HepG2 (cell line): ENCODE data around the gene LRRC8D. TPM values are rescaled to one million over a fixed set of nuclear protein-coding genes. Genes with fewer than 3 reads are reported as not detected.

ENCODE experiments used
- BHLHE40 ChIP-seq: IDR thresholded peaks from 2 replicates; pipeline ENCODE4 v1.6.1; 2011; ENCODE audit warnings: low read length, improper control_type of control experiment
- BRCA1 ChIP-seq: sonication (generic); formaldehyde crosslinking; IDR thresholded peaks from 2 replicates; pipeline ENCODE4 v1.4.0; 2020; ENCODE audit warnings: missing genetic modification reagents
- DNMT3B ChIP-seq: conservative IDR thresholded peaks from 2 replicates; pipeline ENCODE4 v1.6.1; 2016; ENCODE audit warnings: missing biosample characterization, control low read depth
- E2F2 ChIP-seq: sonication (generic); formaldehyde crosslinking; IDR thresholded peaks from 2 replicates; pipeline ENCODE4 v1.4.0; 2020; ENCODE audit warnings: missing genetic modification reagents, borderline replicate concordance
- ERF ChIP-seq: IDR thresholded peaks from 2 replicates; pipeline ENCODE4 v1.6.1; 2018; ENCODE audit warnings: missing biosample characterization, missing genetic modification reagents
- GATA4 ChIP-seq: sonication (generic); IDR thresholded peaks from 2 replicates; pipeline ENCODE4 v1.6.1; 2016; ENCODE audit warnings: antibody characterized with exemption, low read depth, borderline replicate concordance
- HDAC1 ChIP-seq: sonication (generic); formaldehyde crosslinking; IDR thresholded peaks from 2 replicates; pipeline ENCODE4 v1.5.1; 2020; ENCODE audit warnings: mild to moderate bottlenecking, missing genetic modification reagents
- HMG20B ChIP-seq: conservative IDR thresholded peaks from 2 replicates; pipeline ENCODE4 v1.6.1; 2016; ENCODE audit warnings: missing genetic modification reagents, missing compliant biosample characterization
- NFKB2 ChIP-seq: sonication (generic); formaldehyde crosslinking; IDR thresholded peaks from 2 replicates; pipeline ENCODE4 v1.4.0; 2020; ENCODE audit warnings: missing genetic modification reagents, borderline replicate concordance
- NFKBIZ ChIP-seq: IDR thresholded peaks from 2 replicates; pipeline ENCODE4 v1.6.1; 2018; ENCODE audit warnings: missing genetic modification reagents, missing compliant biosample characterization
- ONECUT2 ChIP-seq: sonication (generic); formaldehyde crosslinking; IDR thresholded peaks from 2 replicates; pipeline ENCODE4 v1.4.0; 2020; ENCODE audit warnings: missing genetic modification reagents
- SKI ChIP-seq: fragments of 450-650 bp; IDR thresholded peaks from one replicate; pipeline ENCODE4 v1.6.1; 2018; ENCODE audit warnings: mild to moderate bottlenecking; ENCODE audit not compliant: partially characterized antibody
- SMAD3 ChIP-seq: sonication (generic); formaldehyde crosslinking; IDR thresholded peaks from 2 replicates; pipeline ENCODE4 v1.4.0; 2020; ENCODE audit warnings: missing genetic modification reagents
- SMC3 ChIP-seq: IDR thresholded peaks from 2 replicates; pipeline ENCODE4 v1.6.1; 2011; ENCODE audit warnings: low read length, improper control_type of control experiment
- TBL1XR1 ChIP-seq: fragments of 150-350 bp; IDR thresholded peaks from 2 replicates; pipeline ENCODE4 v1.6.1; 2014; ENCODE audit warnings: borderline replicate concordance, low read length; ENCODE audit not compliant: partially characterized antibody
- TCF7L2 ChIP-seq: IDR thresholded peaks from 2 replicates; pipeline ENCODE4 v1.6.1; 2011; ENCODE audit warnings: mild to moderate bottlenecking, low read depth, low read length, moderate library complexity
- TRIM22 ChIP-seq: fragments of 450-650 bp; IDR thresholded peaks from 2 replicates; pipeline ENCODE4 v1.6.1; 2017
- ZFP62 ChIP-seq: sonication (generic); formaldehyde crosslinking; IDR thresholded peaks from 2 replicates; pipeline ENCODE4 v1.4.0; 2020; ENCODE audit warnings: missing genetic modification reagents
- ZMYM4 ChIP-seq: sonication (generic); formaldehyde crosslinking; IDR thresholded peaks from 2 replicates; pipeline ENCODE4 v1.8.1; 2023; ENCODE audit warnings: mild to moderate bottlenecking, missing genetic modification reagents
- ZNF225 ChIP-seq: sonication (generic); formaldehyde crosslinking; IDR thresholded peaks from 2 replicates; pipeline ENCODE4 v1.4.0; 2020; ENCODE audit warnings: mild to moderate bottlenecking, missing genetic modification reagents
- ZNF317 ChIP-seq: sonication (generic); formaldehyde crosslinking; IDR thresholded peaks from 2 replicates; pipeline ENCODE4 v1.5.0; 2020; ENCODE audit warnings: mild to moderate bottlenecking, missing genetic modification reagents
- ZNF512 ChIP-seq: sonication (generic); formaldehyde crosslinking; IDR thresholded peaks from 2 replicates; pipeline ENCODE4 v1.4.0; 2020; ENCODE audit warnings: mild to moderate bottlenecking, missing genetic modification reagents
- ZNF563 ChIP-seq: sonication (generic); formaldehyde crosslinking; IDR thresholded peaks from 2 replicates; pipeline ENCODE4 v1.8.0; 2022; ENCODE audit warnings: mild to moderate bottlenecking, moderate library complexity, missing genetic modification reagents
- ZNF567 ChIP-seq: sonication (generic); formaldehyde crosslinking; IDR thresholded peaks from 2 replicates; pipeline ENCODE4 v1.8.1; 2023; ENCODE audit warnings: mild to moderate bottlenecking, missing genetic modification reagents, borderline replicate concordance
- ZNF639 ChIP-seq: conservative IDR thresholded peaks from 2 replicates; pipeline ENCODE4 v1.6.1; 2018; ENCODE audit warnings: missing genetic modification reagents
- polyA plus RNA-seq, 8 experiments: library from polyadenylated mRNA; depleted of rRNA in 3 of 8; stranded (reverse) in 7 of 8; unstranded in 1 of 8; fragments of >200 nt; fragmentation: Illumina TruSeq in 4 of 8; extraction: Trizol in 4 of 8; gene quantifications; 2 replicates each; pipeline versions ENCODE4 v1.2.1 to v1.2.3, GENCODE V29; 2011 to 2016; ENCODE audit warnings: low read depth in 4 of 8, missing spikeins in 1 of 8, mixed read lengths in 1 of 8; ENCODE audit not compliant: insufficient read depth in 1 of 8
- total RNA-seq, 5 experiments: library from RNA; depleted of rRNA; stranded (reverse); fragments of >200 nt; fragmentation: Illumina TruSeq; extraction: Trizol; gene quantifications; 2 replicates each; pipeline ENCODE4 v1.2.3, GENCODE V29; 2016; ENCODE audit warnings: low read depth in 1 of 5

The LRRC8D gene
- total and polyA plus RNA-seq, 2 of the 13 experiments (the other 11 are each of a cell fraction or from before 2014, with no cell fraction given): 29.9 to 45.5 TPM

GRCh38 chr1:89942825-89943658 is 122.2 kb downstream of the LRRC8D start (continued):
- TF ChIP-seq GATA4: peak; percentile 30; the same call in 1 of the 2 replicates
- no peak for TF ChIP-seq ZFP62 (CRISPR knock-in tag)
- TF ChIP-seq TCF7L2: no peak
- no peak for TF ChIP-seq TRIM22
- peak; percentile 56; the same call in 1 of the 2 replicates for TF ChIP-seq HMG20B
- peak; percentile 67; the same call in 1 of the 2 replicates for TF ChIP-seq SMAD3 (CRISPR knock-in tag)
- peak; percentile 83 for TF ChIP-seq NFKBIZ (CRISPR knock-in tag)
- TF ChIP-seq ZNF567 (CRISPR knock-in tag): no peak
- no peak for TF ChIP-seq E2F2 (CRISPR knock-in tag)
- no peak for TF ChIP-seq TBL1XR1
- no peak for TF ChIP-seq ONECUT2 (CRISPR knock-in tag)
- peak; percentile 63 for TF ChIP-seq SKI
- TF ChIP-seq ZMYM4 (CRISPR knock-in tag): peak; percentile 66
- 0 out of 2 replicates have a peak, but pooled peaks have one; percentile 41 for TF ChIP-seq ZNF639 (CRISPR knock-in tag)
- TF ChIP-seq DNMT3B: 0 out of 2 replicates have a peak, but pooled peaks have one; percentile 16
- peak; percentile 13; the same call in 1 of the 2 replicates for TF ChIP-seq SMC3
- peak; percentile 32; the same call in 1 of the 2 replicates for TF ChIP-seq ERF (CRISPR knock-in tag)
- no peak for TF ChIP-seq NFKB2 (CRISPR knock-in tag)
- no peak for TF ChIP-seq BRCA1 (CRISPR knock-in tag)
- TF ChIP-seq BHLHE40: 0 out of 2 replicates have a peak, but pooled peaks have one; percentile 39
- 0 out of 2 replicates have a peak, but pooled peaks have one; percentile 71 for TF ChIP-seq ZNF317 (CRISPR knock-in tag)
- TF ChIP-seq ZNF512: no peak
- no peak for TF ChIP-seq ZNF225 (CRISPR knock-in tag)
- no peak for TF ChIP-seq HDAC1 (CRISPR knock-in tag)
- no peak for TF ChIP-seq ZNF563 (CRISPR knock-in tag)
